NK-92 (cell line): ENCODE measurements around the gene SAFB.
A peak's percentile ranks its signal among the peaks of the same experiment; 100 is the strongest.
"Not testable (repeated sequence)": the region's sequence is repeated elsewhere in the genome, so short reads cannot be mapped to it uniquely, and the experiment has no call there.

Experiments used
- DNase-seq: peaks from one replicate; lab custom pipeline; 2025; ENCODE audit not compliant: unreplicated experiment; lab: John Stamatoyannopoulos, UW

SAFB gene

GRCh38 chr19:5682107-5682482, 59.2 kb downstream of the SAFB start:
- DNase-seq = no peak

- no peak for DNase-seq
Observed at GRCh38 chr19:5683177-5683886, 60.4 kb downstream of the SAFB start.

- DNase-seq = no peak
Observed at GRCh38 chr19:5684694-5685430, 62.0 kb downstream of the SAFB start.

GRCh38 chr19:5686326-5686646, 63.4 kb downstream of the SAFB start:
- no peak for DNase-seq

- DNase-seq = peak; percentile 48
Observed at GRCh38 chr19:5686647-5687359, 63.9 kb downstream of the SAFB start.

- DNase-seq = no peak
Observed at GRCh38 chr19:5687360-5688198, 64.7 kb downstream of the SAFB start.

- DNase-seq = not testable (repeated sequence)
Observed at GRCh38 chr19:5688262-5688881, 65.5 kb downstream of the SAFB start.

- peak; percentile 94 for DNase-seq
Observed at GRCh38 chr19:5690125-5690954, 67.5 kb downstream of the SAFB start, which contains the start of gene RPL36. TSS of gene RPL36 (plus strand) at chr19:5690295. CDS start at chr19:5690508, 213 bp downstream.

- no peak for DNase-seq
Observed at GRCh38 chr19:5690955-5691821, 68.3 kb downstream of the SAFB start.

GRCh38 chr19:5691822-5692722, 69.2 kb downstream of the SAFB start:
- no peak for DNase-seq

GRCh38 chr19:5692723-5693194, 69.9 kb downstream of the SAFB start:
- DNase-seq = no peak

- DNase-seq = no peak
Observed at GRCh38 chr19:5693195-5694166, 70.6 kb downstream of the SAFB start.

GRCh38 chr19:5694167-5694955, 71.5 kb downstream of the SAFB start:
- DNase-seq = no peak

GRCh38 chr19:5694956-5695648, 72.2 kb downstream of the SAFB start:
- DNase-seq = no peak

GRCh38 chr19:5695649-5696195, 72.8 kb downstream of the SAFB start:
- no peak for DNase-seq
